GM12878 (cell line): ENCODE results near the gene LSR. TPM values are rescaled to one million over a fixed set of nuclear protein-coding genes. Genes with fewer than 3 reads are reported as not detected.

Experiments used
- ATAC-seq: fragments of 200-7000 bp; cut with Tn5 transposase; 3 replicates; pipeline ENCODE4 v1.9.1; 2020; ENCODE audit warnings: mild to moderate bottlenecking, moderate library complexity
- BruUV-seq: library from RNA; stranded (reverse); fragments of 400-500 nt; replicated peaks from 2 replicates; lab custom pipeline; 2021; lab: Mats Ljungman, UMichigan
- CTCF ChIA-PET: fragments of 300-600 bp; sonication (Branson Sonifier 250); formaldehyde crosslinking; extraction: SDS; loops from one replicate; lab custom pipeline; 2021; ENCODE audit warnings: inconsistent platforms; lab: Yijun Ruan, JAX
- POLR2A ChIA-PET: fragments of 350-600 bp; formaldehyde crosslinking; extraction: SDS; loops from one replicate; lab custom pipeline; 2021; ENCODE audit warnings: inconsistent platforms; lab: Charles Lee
- RAD21 ChIA-PET: fragments of 300-600 bp; sonication (Branson Sonifier 250); formaldehyde crosslinking; loops from one replicate; lab custom pipeline; 2023; ENCODE audit warnings: antibody characterized with exemption; ENCODE audit not compliant: unreplicated experiment; lab: Charles Lee
- SMC1A ChIA-PET: fragments of 300-600 bp; sonication (Branson Sonifier 250); formaldehyde crosslinking; loops from one replicate; lab custom pipeline; 2023; ENCODE audit not compliant: unreplicated experiment, uncharacterized antibody; lab: Charles Lee
- DNase-seq: peaks from one replicate; pipeline ENCODE4 v3.0.0-alpha.2; 2011; ENCODE audit warnings: low read depth, low spot score
- FAIRE-seq: peaks from 3 replicates; lab custom pipeline; 2011; peaks lifted over from hg19 to GRCh38; lab: Jason Lieb, UNC
- H2AFZ ChIP-seq: 2 replicates; pipeline ENCODE4 v1.6.0; 2011; ENCODE audit warnings: low read depth, low read length, control low read depth; ENCODE audit not compliant: control insufficient read depth
- H3K27ac ChIP-seq: 2 replicates; pipeline ENCODE4 v1.5.1; 2011; ENCODE audit warnings: control low read depth; ENCODE audit not compliant: control insufficient read depth, insufficient read depth
- H3K27me3 ChIP-seq, 2 experiments: replicated peaks in 1 of 2; 2 replicates each; pipeline versions ENCODE4 v1.6.0 to v1.6.1; 2011; ENCODE audit warnings: low read length in 1 of 2; ENCODE audit not compliant: control insufficient read depth in 2 of 2, insufficient read depth in 2 of 2
- H3K36me3 ChIP-seq, 2 experiments: 2 replicates each; pipeline ENCODE4 v1.5.1; 2011; ENCODE audit warnings: low read length in 1 of 2; ENCODE audit not compliant: control insufficient read depth in 2 of 2, insufficient read depth in 2 of 2
- H3K4me1 ChIP-seq: 2 replicates; pipeline ENCODE4 v1.6.1; 2011; ENCODE audit warnings: mild to moderate bottlenecking, low read length, moderate library complexity, mixed read lengths; ENCODE audit not compliant: control insufficient read depth, insufficient read depth
- H3K4me2 ChIP-seq: 2 replicates; pipeline ENCODE4 v1.6.0; 2011; ENCODE audit warnings: control low read depth; ENCODE audit not compliant: control insufficient read depth, insufficient read depth
- H3K4me3 ChIP-seq: fragments of 200-600 bp; sonication (generic); 2 replicates; pipeline ENCODE4 v1.5.1; 2016
- H3K79me2 ChIP-seq: 2 replicates; pipeline ENCODE4 v1.6.0; 2011; ENCODE audit warnings: low read length; ENCODE audit not compliant: control insufficient read depth, insufficient read depth
- H3K9ac ChIP-seq: 2 replicates; pipeline ENCODE4 v1.8.0; 2011; ENCODE audit warnings: low read length, control low read depth, mixed read lengths; ENCODE audit not compliant: control insufficient read depth, insufficient read depth
- H3K9me3 ChIP-seq: replicated peaks from 3 replicates; pipeline ENCODE4 v1.5.1; 2011; ENCODE audit warnings: mild to moderate bottlenecking, low read length; ENCODE audit not compliant: control insufficient read depth, insufficient read depth
- H4K20me1 ChIP-seq: 2 replicates; pipeline ENCODE4 v1.6.0; 2011; ENCODE audit not compliant: control insufficient read depth, insufficient read depth
- E2F8 ChIP-seq: fragments of 450-650 bp; IDR thresholded peaks from 2 replicates; pipeline ENCODE4 v1.6.1; 2018; ENCODE audit warnings: mild to moderate bottlenecking, low read depth, moderate library complexity; ENCODE audit not compliant: partially characterized antibody
- JUNB ChIP-seq: IDR thresholded peaks from 2 replicates; pipeline ENCODE4 v1.6.1; 2016; ENCODE audit warnings: antibody characterized with exemption, mild to moderate bottlenecking
- NR2F1 ChIP-seq: fragments of 450-650 bp; conservative IDR thresholded peaks from 2 replicates; pipeline ENCODE4 v1.6.1; 2017; ENCODE audit warnings: mild to moderate bottlenecking
- ZBTB11 ChIP-seq: fragments of 450-650 bp; formaldehyde crosslinking; IDR thresholded peaks from 2 replicates; pipeline ENCODE4 v1.5.0; 2022; ENCODE audit warnings: mild to moderate bottlenecking, missing genetic modification characterization
- ZBTB40 ChIP-seq: fragments of 450-650 bp; IDR thresholded peaks from 2 replicates; pipeline ENCODE4 v1.6.1; 2016; ENCODE audit warnings: mild to moderate bottlenecking, moderate library complexity, borderline replicate concordance
- ZNF622 ChIP-seq: fragments of 450-650 bp; IDR thresholded peaks from 2 replicates; pipeline ENCODE4 v1.6.1; 2017; ENCODE audit warnings: mild to moderate bottlenecking, inconsistent platforms
- ZNF687 ChIP-seq: fragments of 450-650 bp; IDR thresholded peaks from 2 replicates; pipeline ENCODE4 v1.6.1; 2017; ENCODE audit warnings: mild to moderate bottlenecking, moderate library complexity
- ZZZ3 ChIP-seq: IDR thresholded peaks from 2 replicates; pipeline ENCODE4 v1.6.1; 2011; ENCODE audit warnings: low read depth; ENCODE audit not compliant: control insufficient read depth, insufficient read length
- WGBS: methylation state at CpG from one replicate; pipeline ENCODE4 v1.1.6; 2016; ENCODE audit warnings: low lambda C conversion rate; ENCODE audit not compliant: insufficient replicate concordance, insufficient coverage; ENCODE audit errors: missing lambda C conversion rate; 5-methylcytosine and 5-hydroxymethylcytosine counted together
- in situ Hi-C: fragments of 300-500 bp; cut with MboI; formaldehyde crosslinking; loops from 9 replicates; pipeline ENCODE4 v1.14.3; 2018; ENCODE audit warnings: mixed read lengths
- intact Hi-C: fragments of 100-400 bp; cut with micrococcal nuclease; formaldehyde crosslinking; loops from one replicate; pipeline ENCODE4 v1.14.2; 2022; ENCODE audit not compliant: unreplicated experiment
- polyA plus RNA-seq, 11 experiments: library from polyadenylated mRNA; depleted of rRNA in 4 of 11; unstranded in 6 of 11; stranded (reverse) in 5 of 11; fragments of >200 nt; fragmentation: Nextera tagmentation in 4 of 11; fragmentation: Illumina TruSeq in 1 of 11; extraction: Ambion mirVana in 4 of 11; extraction: Trizol in 1 of 11; gene quantifications; 1 replicate in 1 of 11; 2 replicates in 10 of 11; pipeline versions ENCODE4 v1.2.1 to v1.2.3, GENCODE V29; 2011 to 2016; ENCODE audit warnings: inconsistent platforms in 2 of 11, missing spikeins in 2 of 11, low read depth in 1 of 11
- total RNA-seq, 4 experiments: library from RNA; depleted of rRNA in 3 of 4; stranded (reverse); fragments of >200 nt in 3 of 4; fragmentation: Illumina TruSeq in 1 of 4; extraction: Trizol in 1 of 4; gene quantifications; 2 replicates each; pipeline versions ENCODE4 v1.2.1 to v1.2.3, GENCODE V29; 2013 to 2021

The LSR gene
- total and polyA plus RNA-seq, 10 of the 15 experiments (the other 5 are each of a cell fraction or from before 2014, with no cell fraction given): 0.26 to 53.9 (median 26.3) TPM

GRCh38 chr19:35274323-35274722 is 25.5 kb downstream of the LSR start:
- H3K9ac ChIP-seq: no peak overlapping the region
- FAIRE-seq (no peak), ATAC-seq (no peak), DNase-seq (no peak)
- peaks cover 17% of the 10 kb centered on the region for H3K4me1 ChIP-seq
- in situ Hi-C loops (loop anchor here (5.0 kb wide), 1 partner anchor 193 kb away; no protein-coding TSS in a partner anchor), intact Hi-C loops (no loop called here)
- ChIA-PET RAD21 (interaction anchor here (0.6 kb wide), 1 partner anchor 210 kb away, joined by 4 read pairs; no protein-coding TSS in a partner anchor), POLR2A (interaction anchor here (0.9 to 1.4 kb wide), 2 partner anchors 39 to 73 kb away, joined by 4 read pairs; no protein-coding TSS in a partner anchor), SMC1A (interaction anchor here (0.7 to 2.3 kb wide), 7 partner anchors 15 to 194 kb away, joined by 3 to 7 read pairs (median 5); no protein-coding TSS in a partner anchor), CTCF (interaction anchor here (2.9 kb wide), 1 partner anchor 221 kb away, joined by 9 read pairs; no protein-coding TSS in a partner anchor)
- peaks cover 14% of the 10 kb centered on the region for H3K79me2 ChIP-seq
- no peak overlapping the region for H2AFZ ChIP-seq
- H3K4me2 ChIP-seq: no peak overlapping the region
- no peak overlapping the region for H3K27ac ChIP-seq
- no peaks in the 10 kb centered on the region for H3K9me3 ChIP-seq
- no peaks in the 10 kb centered on the region for H4K20me1 ChIP-seq
- TF ChIP-seq ZNF622: no peak
- TF ChIP-seq ZBTB11 (CRISPR knock-in tag): no peak
- TF ChIP-seq ZBTB40: no peak
- TF ChIP-seq ZZZ3: no peak
- TF ChIP-seq ZNF687: no peak
- no peak for TF ChIP-seq JUNB
- no peak for TF ChIP-seq E2F8
- no peak for TF ChIP-seq NR2F1
- H3K4me3 ChIP-seq: no peak overlapping the region
- 96% methylated on average over 5 of the region's 5 CpGs for WGBS
- peaks cover 15 to 24% of the 10 kb centered on the region in 2 experiments for H3K36me3 ChIP-seq
- no peaks in the 10 kb centered on the region for H3K27me3 ChIP-seq
- BruUV-seq: no TSS peak
